ENCODE results near the gene WDPCP. TPM values are rescaled to one million over a fixed set of nuclear protein-coding genes. Genes with fewer than 3 reads are reported as not detected.

WDPCP gene
- total RNA-seq, 2 experiments from 2014 or later = 14.8 to 29.3 TPM

DNA sequence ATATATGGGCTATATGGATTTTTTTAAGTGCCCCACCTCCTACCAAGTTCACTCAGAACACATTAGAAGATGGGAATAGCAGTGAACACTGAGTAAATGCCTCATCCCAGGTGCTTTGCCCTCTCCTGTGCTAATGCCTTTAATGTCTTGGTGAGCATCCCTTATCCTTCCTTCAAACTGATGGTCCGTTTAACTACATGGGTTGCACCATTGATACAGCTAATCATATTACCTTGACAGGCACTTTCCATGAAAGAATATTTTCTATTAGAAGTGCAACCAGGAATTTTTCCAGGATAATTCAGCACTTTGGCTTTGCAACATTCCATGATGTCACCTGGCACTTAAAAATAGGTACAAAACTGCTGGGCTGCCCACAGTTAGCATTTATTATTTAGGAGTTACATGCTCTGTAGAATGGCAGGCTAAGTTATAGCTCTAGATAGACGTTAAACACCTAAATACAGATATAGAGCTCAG, 74.0 kb downstream of the WDPCP start:
- H3K27ac ChIP-seq (ENCODE audit: low read depth, low read length, poor library complexity, severe bottlenecking) = no peak overlapping the region
- H3K9me3 ChIP-seq (ENCODE audit: low read length) = no peaks in the 10 kb centered on the region
- no peaks in the 10 kb centered on the region for H3K9me2 ChIP-seq (ENCODE audit: insufficient read depth, low read length)
- intact Hi-C loops (cut with micrococcal nuclease; ENCODE audit: unreplicated experiment) = no loop called here
- no peak overlapping the region for H2AFZ ChIP-seq (ENCODE audit: low read length)
- CTCF ChIA-PET (ENCODE audit: unreplicated experiment) = no interaction called here
- no peaks in the 10 kb centered on the region for H3K4me1 ChIP-seq (ENCODE audit: insufficient read depth, low read length, poor library complexity, severe bottlenecking)
- no peaks in the 10 kb centered on the region for H3K79me2 ChIP-seq (ENCODE audit: insufficient read depth, low read depth, low read length)
- no peak overlapping the region for H3K4me2 ChIP-seq (ENCODE audit: low read length)
- POLR2A ChIA-PET = interaction anchor here (0.5 kb wide), 1 partner anchor 19 kb away, joined by 5 read pairs; no protein-coding TSS in a partner anchor
- H3K4me3 ChIP-seq (ENCODE audit: low read depth, low read length, poor library complexity, severe bottlenecking) = no peak overlapping the region
- TF ChIP-seq EZH2phosphoT487 (IDR thresholded peaks at IDR 0.05; ENCODE audit: borderline replicate concordance, low read depth, low read length) = no peak
- TF ChIP-seq, protein P1, sequence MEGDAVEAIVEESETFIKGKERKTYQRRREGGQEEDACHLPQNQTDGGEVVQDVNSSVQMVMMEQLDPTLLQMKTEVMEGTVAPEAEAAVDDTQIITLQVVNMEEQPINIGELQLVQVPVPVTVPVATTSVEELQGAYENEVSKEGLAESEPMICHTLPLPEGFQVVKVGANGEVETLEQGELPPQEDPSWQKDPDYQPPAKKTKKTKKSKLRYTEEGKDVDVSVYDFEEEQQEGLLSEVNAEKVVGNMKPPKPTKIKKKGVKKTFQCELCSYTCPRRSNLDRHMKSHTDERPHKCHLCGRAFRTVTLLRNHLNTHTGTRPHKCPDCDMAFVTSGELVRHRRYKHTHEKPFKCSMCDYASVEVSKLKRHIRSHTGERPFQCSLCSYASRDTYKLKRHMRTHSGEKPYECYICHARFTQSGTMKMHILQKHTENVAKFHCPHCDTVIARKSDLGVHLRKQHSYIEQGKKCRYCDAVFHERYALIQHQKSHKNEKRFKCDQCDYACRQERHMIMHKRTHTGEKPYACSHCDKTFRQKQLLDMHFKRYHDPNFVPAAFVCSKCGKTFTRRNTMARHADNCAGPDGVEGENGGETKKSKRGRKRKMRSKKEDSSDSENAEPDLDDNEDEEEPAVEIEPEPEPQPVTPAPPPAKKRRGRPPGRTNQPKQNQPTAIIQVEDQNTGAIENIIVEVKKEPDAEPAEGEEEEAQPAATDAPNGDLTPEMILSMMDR (conservative IDR thresholded peaks at IDR 0.05; ENCODE audit: low read length) = no peak
- no TSS peak for BruUV-seq (replicated peaks)
- no peaks in the 10 kb centered on the region for H4K20me1 ChIP-seq (ENCODE audit: insufficient read depth, low read length)
- H3K36me3 ChIP-seq (ENCODE audit: insufficient read depth, low read length) = no peaks in the 10 kb centered on the region
- no peak for DNase-seq (ENCODE audit: low spot score)

DNA sequence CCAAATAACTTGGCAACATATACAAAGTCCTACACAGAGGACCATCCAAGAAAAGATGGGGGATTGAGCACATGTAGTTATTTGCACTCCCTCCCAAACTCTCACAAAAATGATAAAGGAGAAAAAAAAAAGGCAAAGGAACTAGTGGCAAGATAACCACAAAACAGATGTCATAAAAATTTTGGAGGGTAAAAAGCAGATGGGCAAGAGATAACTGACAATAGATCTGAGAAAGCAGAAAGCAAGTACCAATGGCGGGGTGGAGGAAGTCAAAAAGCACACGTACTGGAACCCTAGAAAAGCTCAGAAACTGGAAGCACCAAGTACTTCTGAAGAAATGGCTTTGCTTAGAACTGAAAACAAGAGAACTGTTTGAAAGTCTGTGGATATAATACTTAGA, 82.0 kb downstream of the WDPCP start:
- Histone ChIP-seq H3K9me2 (ENCODE audit: insufficient read depth, low read length) (no peaks in the 10 kb centered on the region), H3K4me1 (ENCODE audit: insufficient read depth, low read length, poor library complexity, severe bottlenecking) (no peaks in the 10 kb centered on the region), H3K9me3 (ENCODE audit: low read length) (no peaks in the 10 kb centered on the region), H3K4me2 (ENCODE audit: low read length) (no peak overlapping the region), H2AFZ (ENCODE audit: low read length) (no peak overlapping the region), H4K20me1 (ENCODE audit: insufficient read depth, low read length) (0 out of 2 replicates have a peak, but pooled peaks cover 6% of the 10 kb centered on the region), H3K27ac (ENCODE audit: low read depth, low read length, poor library complexity, severe bottlenecking) (no peak overlapping the region), H3K4me3 (ENCODE audit: low read depth, low read length, poor library complexity, severe bottlenecking) (no peak overlapping the region), H3K36me3 (ENCODE audit: insufficient read depth, low read length) (no peaks in the 10 kb centered on the region), H3K79me2 (ENCODE audit: insufficient read depth, low read depth, low read length) (no peaks in the 10 kb centered on the region)
- POLR2A ChIA-PET = interaction anchor here (0.5 to 0.6 kb wide), 2 partner anchors 46 to 1567 kb away, joined by 3 to 4 read pairs; no protein-coding TSS in a partner anchor
- intact Hi-C loops (cut with micrococcal nuclease; ENCODE audit: unreplicated experiment) = no loop called here
- CTCF ChIA-PET (ENCODE audit: unreplicated experiment) = no interaction called here
- TF ChIP-seq, protein P1 (conservative IDR thresholded peaks at IDR 0.05; ENCODE audit: low read length) = no peak
- no peak for TF ChIP-seq EZH2phosphoT487 (IDR thresholded peaks at IDR 0.05; ENCODE audit: borderline replicate concordance, low read depth, low read length)
- no TSS peak for BruUV-seq (replicated peaks)
- DNase-seq (ENCODE audit: low spot score) = no peak

- no peaks in the 10 kb centered on the region for H3K4me1 ChIP-seq (ENCODE audit: insufficient read depth, low read length, poor library complexity, severe bottlenecking)
- ChIA-PET POLR2A (interaction anchor here (0.6 to 0.7 kb wide), 3 partner anchors 421 to 1493 kb away, joined by 3 to 4 read pairs (median 4); no protein-coding TSS in a partner anchor), CTCF (ENCODE audit: unreplicated experiment) (no interaction called here)
- no peak overlapping the region for H2AFZ ChIP-seq (ENCODE audit: low read length)
- no peaks in the 10 kb centered on the region for H3K79me2 ChIP-seq (ENCODE audit: insufficient read depth, low read depth, low read length)
- no peaks in the 10 kb centered on the region for H3K9me3 ChIP-seq (ENCODE audit: low read length)
- no peak overlapping the region for H3K27ac ChIP-seq (ENCODE audit: low read depth, low read length, poor library complexity, severe bottlenecking)
- no peak for DNase-seq (ENCODE audit: low spot score)
- intact Hi-C loops (cut with micrococcal nuclease; ENCODE audit: unreplicated experiment) = no loop called here
- no TSS peak for BruUV-seq (replicated peaks)
- no peak overlapping the region for H3K4me3 ChIP-seq (ENCODE audit: low read depth, low read length, poor library complexity, severe bottlenecking)
- H3K9me2 ChIP-seq (ENCODE audit: insufficient read depth, low read length) = no peaks in the 10 kb centered on the region
- no peaks in the 10 kb centered on the region for H3K36me3 ChIP-seq (ENCODE audit: insufficient read depth, low read length)
- H3K4me2 ChIP-seq (ENCODE audit: low read length) = no peak overlapping the region
- H4K20me1 ChIP-seq (ENCODE audit: insufficient read depth, low read length) = 0 out of 2 replicates have a peak, but pooled peaks cover 6% of the 10 kb centered on the region
- no peak for TF ChIP-seq EZH2phosphoT487 (IDR thresholded peaks at IDR 0.05; ENCODE audit: borderline replicate concordance, low read depth, low read length)
- TF ChIP-seq, protein P1 (conservative IDR thresholded peaks at IDR 0.05; ENCODE audit: low read length) = no peak
These were observed 84.5 kb downstream of the WDPCP start for GRCh38 chr2:63503818-63504217.

Data from OCI-LY7 (cell line).